GM12872 (cell line): ENCODE measurements around the gene GATB.

ENCODE experiments used
- TF ChIP-seq, protein P1 (sequence below): IDR thresholded peaks from 3 replicates; pipeline ENCODE4 v1.5.1; 2011; ENCODE audit warnings: low read depth, mild to moderate bottlenecking, low read length, moderate library complexity; ENCODE audit not compliant: insufficient read depth

GATB gene

GRCh38 chr4:151663109-151663508, 97.7 kb downstream of the GATB start:
- TF ChIP-seq, protein P1, sequence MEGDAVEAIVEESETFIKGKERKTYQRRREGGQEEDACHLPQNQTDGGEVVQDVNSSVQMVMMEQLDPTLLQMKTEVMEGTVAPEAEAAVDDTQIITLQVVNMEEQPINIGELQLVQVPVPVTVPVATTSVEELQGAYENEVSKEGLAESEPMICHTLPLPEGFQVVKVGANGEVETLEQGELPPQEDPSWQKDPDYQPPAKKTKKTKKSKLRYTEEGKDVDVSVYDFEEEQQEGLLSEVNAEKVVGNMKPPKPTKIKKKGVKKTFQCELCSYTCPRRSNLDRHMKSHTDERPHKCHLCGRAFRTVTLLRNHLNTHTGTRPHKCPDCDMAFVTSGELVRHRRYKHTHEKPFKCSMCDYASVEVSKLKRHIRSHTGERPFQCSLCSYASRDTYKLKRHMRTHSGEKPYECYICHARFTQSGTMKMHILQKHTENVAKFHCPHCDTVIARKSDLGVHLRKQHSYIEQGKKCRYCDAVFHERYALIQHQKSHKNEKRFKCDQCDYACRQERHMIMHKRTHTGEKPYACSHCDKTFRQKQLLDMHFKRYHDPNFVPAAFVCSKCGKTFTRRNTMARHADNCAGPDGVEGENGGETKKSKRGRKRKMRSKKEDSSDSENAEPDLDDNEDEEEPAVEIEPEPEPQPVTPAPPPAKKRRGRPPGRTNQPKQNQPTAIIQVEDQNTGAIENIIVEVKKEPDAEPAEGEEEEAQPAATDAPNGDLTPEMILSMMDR = no peak

- TF ChIP-seq, protein P1 = no peak
Observed at GRCh38 chr4:151661873-151662272, 98.9 kb downstream of the GATB start.

- TF ChIP-seq, protein P1 = no peak
Observed at GRCh38 chr4:151660676-151661075, 100.1 kb downstream of the GATB start.

DNA sequence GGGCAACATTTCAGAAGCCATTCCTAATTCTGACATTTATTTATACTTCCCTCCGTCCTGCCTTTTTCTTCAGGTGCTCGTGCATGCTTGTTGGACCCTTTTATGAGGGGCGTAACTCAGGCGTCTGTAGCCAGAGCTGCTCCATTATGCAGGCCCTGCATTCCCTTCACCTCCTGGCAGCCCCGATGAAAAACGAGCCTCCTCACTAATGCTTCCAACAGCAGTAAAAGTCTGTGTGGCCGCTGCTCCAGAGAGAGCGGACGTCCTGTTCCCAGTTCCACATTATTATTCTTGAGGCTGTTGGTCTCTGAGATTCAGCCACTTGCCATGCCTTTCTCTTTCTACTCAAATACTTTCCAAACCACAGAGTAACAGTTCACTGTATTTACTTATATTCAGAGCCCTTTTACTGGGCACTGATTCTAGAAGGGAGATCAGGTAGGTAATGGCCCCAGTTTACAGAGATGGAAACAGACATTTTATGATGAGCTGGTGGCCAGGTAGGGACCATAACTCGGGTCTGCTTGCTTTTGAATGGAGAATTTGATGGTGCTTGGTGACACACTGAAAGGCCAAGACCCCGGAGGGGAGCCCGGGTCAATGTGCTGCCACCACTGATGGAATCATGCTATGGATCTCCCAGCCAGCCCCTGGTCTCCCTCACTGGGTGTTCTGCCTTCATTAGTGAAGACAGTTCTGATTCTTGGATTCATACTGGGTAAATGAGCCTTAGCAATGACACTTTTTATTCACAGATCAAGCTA, 101.0 kb downstream of the GATB start:
- TF ChIP-seq, protein P1 = no peak

DNA sequence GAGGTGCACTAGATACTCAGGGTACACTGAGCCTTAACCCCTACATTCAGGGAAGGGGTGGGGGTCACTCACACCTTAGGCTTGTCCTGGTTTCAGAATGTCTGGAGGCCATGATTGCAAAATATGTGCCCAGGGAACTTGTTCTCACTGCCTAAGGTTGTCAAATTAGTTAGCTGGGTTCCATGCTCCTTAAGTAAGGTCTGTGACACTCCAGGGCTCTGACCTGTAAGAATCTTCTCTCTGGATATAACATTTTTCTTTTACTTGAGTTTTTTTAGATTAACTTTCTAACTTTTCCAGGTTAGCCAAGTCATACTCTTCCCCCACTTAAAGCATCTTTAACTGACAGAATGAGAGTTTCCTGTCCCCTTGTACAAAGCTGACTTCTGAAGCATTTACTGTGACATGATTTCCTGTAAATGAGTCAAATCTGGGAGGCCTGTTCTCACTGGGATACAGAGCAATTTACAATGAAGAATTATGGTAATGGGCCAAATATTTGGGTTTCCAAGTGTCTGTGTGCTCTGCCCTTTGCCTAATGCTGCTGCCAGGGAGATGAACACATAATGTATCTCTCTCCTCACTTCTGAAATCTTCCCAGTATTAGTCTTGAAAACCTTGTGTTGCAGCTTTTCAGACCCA, 101.7 kb downstream of the GATB start:
- TF ChIP-seq, protein P1 = no peak

GRCh38 chr4:151657896-151658295, 102.9 kb downstream of the GATB start:
- TF ChIP-seq, protein P1 = no peak

GRCh38 chr4:151656058-151656457, 104.7 kb downstream of the GATB start:
- TF ChIP-seq, protein P1 = no peak
